OCI-LY3 (cell line): ENCODE data around the gene MFSD11.

Experiments
- CTCF ChIP-seq: fragments of 200-600, 300-600 bp; sonication (generic); IDR thresholded peaks from 2 replicates; pipeline ENCODE4 v1.5.1; 2014; ENCODE audit warnings: antibody characterized with exemption, low read length, low read depth
- EZH2phosphoT487 ChIP-seq: fragments of 200-600 bp; shearing (Covaris generic); IDR thresholded peaks from 2 replicates; pipeline ENCODE4 v1.6.1; 2018; ENCODE audit warnings: antibody characterized with exemption, mixed run types, low read depth

DNA sequence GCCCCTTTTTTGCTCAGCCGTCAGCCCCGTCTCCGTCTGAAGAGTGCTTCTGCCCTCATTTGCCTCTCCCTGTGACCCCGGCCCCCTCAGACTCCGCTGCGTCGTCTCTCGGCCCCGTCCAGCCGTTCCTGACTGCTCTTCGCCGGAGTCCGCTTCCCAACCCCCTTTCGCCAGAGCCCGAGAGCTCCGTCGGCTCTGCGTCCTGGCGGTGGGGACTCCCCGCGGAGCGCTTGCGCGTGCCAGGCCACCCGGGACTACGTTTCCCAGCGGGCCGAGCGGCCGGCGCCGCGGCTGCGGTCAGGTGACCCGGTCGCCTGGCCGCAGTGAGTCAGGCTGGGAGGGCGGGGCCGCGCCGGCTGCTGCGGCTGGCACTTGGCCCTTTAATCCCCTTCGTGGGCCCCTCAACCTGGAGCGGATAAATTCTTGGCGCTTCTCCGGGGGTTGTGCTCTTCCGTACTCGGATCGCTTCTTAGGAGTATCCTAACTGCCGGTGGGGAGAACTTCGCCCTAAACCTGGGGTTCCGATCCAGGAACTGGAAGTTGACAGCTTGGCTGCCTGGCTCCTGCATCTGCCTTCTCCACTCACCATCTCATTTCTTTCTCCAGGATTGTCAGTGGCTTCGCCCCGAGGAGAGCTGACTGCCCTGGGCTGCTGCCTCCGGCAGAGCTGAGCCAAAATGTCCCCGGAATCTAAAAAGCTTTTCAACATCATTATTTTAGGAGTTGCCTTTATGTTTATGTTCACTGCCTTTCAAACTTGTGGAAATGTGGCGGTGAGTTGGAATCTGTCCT lies at the start of gene MFSD11:
- TF ChIP-seq CTCF (no peak), EZH2phosphoT487 (no peak)
